8988T (cell line): ENCODE results near the gene INO80.
"Not testable (repeated sequence)": the region's sequence is repeated elsewhere in the genome, so short reads cannot be mapped to it uniquely, and the experiment has no call there.

Experiments
- DNase-seq: peaks from one replicate; pipeline ENCODE4 v3.0.0; 2011

Gene INO80

GRCh38 chr15:41116116-41116961 is at the start of gene INO80:
INO80 (minus strand) TSS chr15:41116280; CDS start chr15:41096310, 19,970 bp downstream.
- peak; percentile 70 for DNase-seq

GRCh38 chr15:41161736-41162135 is 45.7 kb upstream of the INO80 start:
- DNase-seq: no peak

- no peak for DNase-seq
Observed at GRCh38 chr15:41161336-41161735, 45.3 kb upstream of the INO80 start.

GRCh38 chr15:41160639-41161315 is 44.7 kb upstream of the INO80 start:
- DNase-seq: no peak

- no peak for DNase-seq
Observed at GRCh38 chr15:41154412-41154811, 38.3 kb upstream of the INO80 start.

GRCh38 chr15:41153733-41154132 is 37.7 kb upstream of the INO80 start:
- DNase-seq: no peak

GRCh38 chr15:41151451-41152005 is 35.4 kb upstream of the INO80 start:
- no peak for DNase-seq

GRCh38 chr15:41150279-41150678 is 34.2 kb upstream of the INO80 start:
- DNase-seq: no peak

GRCh38 chr15:41148065-41148464 is 32.0 kb upstream of the INO80 start:
- DNase-seq: no peak

GRCh38 chr15:41139619-41140018 is 23.5 kb upstream of the INO80 start:
- DNase-seq: no peak

- DNase-seq: not testable (repeated sequence)
Observed at GRCh38 chr15:41139112-41139511, 23.0 kb upstream of the INO80 start.

- DNase-seq: not testable (repeated sequence)
Observed at GRCh38 chr15:41135580-41135979, 19.5 kb upstream of the INO80 start.

- DNase-seq: no peak
Observed at GRCh38 chr15:41133454-41133853, 17.4 kb upstream of the INO80 start.

- not testable (repeated sequence) for DNase-seq
Observed at GRCh38 chr15:41132094-41132493, 16.0 kb upstream of the INO80 start.

- DNase-seq: no peak
Observed at GRCh38 chr15:41128174-41128902, 12.3 kb upstream of the INO80 start.

- no peak for DNase-seq
Observed at GRCh38 chr15:41125931-41126642, 10.0 kb upstream of the INO80 start.

GRCh38 chr15:41125063-41125669 is 9.1 kb upstream of the INO80 start:
- no peak for DNase-seq

- no peak for DNase-seq
Observed at GRCh38 chr15:41124058-41124457, 8.0 kb upstream of the INO80 start.

GRCh38 chr15:41122849-41123248 is 6.8 kb upstream of the INO80 start:
- no peak for DNase-seq

- DNase-seq: no peak
Observed at GRCh38 chr15:41121951-41122350, 5.9 kb upstream of the INO80 start.

GRCh38 chr15:41116962-41117252 is 827 bp upstream of the INO80 start:
- no peak for DNase-seq

- DNase-seq: peak; percentile 28
Observed at GRCh38 chr15:41115652-41116115, 396 bp downstream of the INO80 start.
